ENCODE results near the gene YJU2.

The YJU2 gene

DNA sequence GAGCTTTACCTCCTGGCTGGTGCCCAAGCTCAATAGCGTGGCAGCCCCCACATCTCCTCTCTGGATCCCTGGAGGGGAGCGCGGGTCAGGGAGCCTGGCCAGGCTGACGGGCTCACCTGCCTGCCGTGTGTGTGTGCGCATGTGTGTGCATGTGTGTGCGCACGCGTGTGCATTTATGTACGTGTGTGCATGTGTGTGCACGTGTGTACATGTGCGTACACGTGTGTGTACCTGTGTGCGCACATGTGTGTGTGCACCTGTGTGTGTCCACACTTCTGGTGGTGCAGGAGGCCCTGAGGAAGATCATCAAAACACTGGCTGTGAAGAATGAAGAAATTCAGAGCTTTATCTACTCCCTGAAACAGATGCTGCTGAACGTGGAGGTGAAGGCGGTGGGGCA, 58.8 kb downstream of the YJU2 start:
- no peak overlapping the region for H3K9ac ChIP-seq (ENCODE audit: low read length)
- H3K23ac ChIP-seq (ENCODE audit: low read length): no peak overlapping the region
- H2AFZ ChIP-seq (ENCODE audit: insufficient read depth, low read length, poor library complexity): no peak overlapping the region
- DNase-seq: no peak
- no CpG with 5 or more reads among the region's 16 CpGs for WGBS (ENCODE audit: extremely low coverage, insufficient coverage, insufficient read length)
- H3K14ac ChIP-seq (ENCODE audit: low read length): no peak overlapping the region
- H3K4me3 ChIP-seq (ENCODE audit: low read depth, low read length): peak overlapping the region; percentile 53
- peaks cover 14 to 17% of the 10 kb centered on the region in 2 experiments for H3K4me1 ChIP-seq (ENCODE audit: control insufficient read depth in 1 of 2, insufficient read depth in 2 of 2, low read length in 2 of 2)
- H3K9me3 ChIP-seq (ENCODE audit: insufficient read depth, low read depth, low read length): peaks cover 3% of the 10 kb centered on the region
- peaks cover 7% of the 10 kb centered on the region for H3K79me1 ChIP-seq (ENCODE audit: low read length)
- no peak overlapping the region for H2BK12ac ChIP-seq (ENCODE audit: low read length)
- H3K27me3 ChIP-seq (ENCODE audit: insufficient read depth, low read length): no peaks in the 10 kb centered on the region
- H2BK120ac ChIP-seq (ENCODE audit: insufficient read depth, low read length, poor library complexity): no peak overlapping the region
- H4K8ac ChIP-seq (ENCODE audit: low read depth, low read length): no peak overlapping the region
- no peak overlapping the region for H4K91ac ChIP-seq (ENCODE audit: low read depth, low read length)
- H3K36me3 ChIP-seq (ENCODE audit: control insufficient read depth in 1 of 2, insufficient read depth in 2 of 2, low read length in 2 of 2): peaks cover 2 to 5% of the 10 kb centered on the region in 2 experiments
- no peak overlapping the region for H2BK5ac ChIP-seq (ENCODE audit: low read depth, low read length, poor library complexity)
- no peak overlapping the region for H2AK5ac ChIP-seq (ENCODE audit: low read length)
- H3K27ac ChIP-seq (ENCODE audit: low read depth, low read length): no peak overlapping the region
- H3K79me2 ChIP-seq (ENCODE audit: control insufficient read depth, insufficient read depth, low read length, poor library complexity): no peaks in the 10 kb centered on the region
- H4K12ac ChIP-seq (ENCODE audit: low read depth, low read length): no peak overlapping the region
- H3K18ac ChIP-seq (ENCODE audit: low read length): no peak overlapping the region
- H3K4me2 ChIP-seq (ENCODE audit: low read length): no peak overlapping the region
- H3K4ac ChIP-seq (ENCODE audit: low read depth, low read length): no peak overlapping the region

DNA sequence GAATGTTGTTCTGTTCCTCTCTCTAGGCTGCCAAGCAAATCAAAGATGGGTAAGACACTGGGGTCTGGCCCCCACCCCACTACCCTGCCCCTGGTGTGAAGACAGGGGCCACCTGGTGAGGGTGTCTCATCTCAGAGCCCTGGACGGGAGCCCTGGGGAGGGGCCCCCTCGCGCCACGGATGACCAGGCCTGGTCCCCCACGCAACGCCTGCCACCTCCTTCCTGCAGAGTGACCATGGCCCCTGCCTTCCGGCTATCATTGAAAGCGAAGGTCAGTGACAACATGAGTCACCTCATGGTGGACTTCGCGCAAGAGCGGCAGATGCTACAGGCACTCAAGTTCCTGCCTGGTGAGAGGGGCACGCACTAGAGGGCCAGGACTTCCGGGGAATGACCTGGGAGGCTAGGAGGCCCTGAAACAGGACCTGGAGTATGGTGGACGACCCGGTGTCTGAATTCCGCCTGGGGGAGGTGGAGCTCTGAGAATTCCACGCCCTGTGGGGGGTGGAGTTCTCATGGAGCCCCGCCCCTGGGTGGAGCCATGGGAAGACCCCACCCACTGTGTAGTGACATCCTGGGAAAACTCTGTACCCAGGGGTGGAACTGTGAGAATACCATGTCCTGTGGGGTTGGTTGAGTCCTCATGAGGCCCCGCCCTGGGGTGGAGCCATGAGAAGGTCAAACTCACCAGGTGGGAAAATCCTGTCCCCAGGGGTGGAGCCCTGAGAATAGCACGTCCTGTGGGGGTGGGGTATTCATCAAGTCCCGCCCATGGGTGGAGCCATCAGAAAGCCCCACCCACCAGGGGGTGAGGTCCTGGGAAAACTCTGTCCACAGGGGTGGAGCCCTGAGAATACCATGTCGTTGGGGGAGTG, 63.6 kb downstream of the YJU2 start:
- no peak overlapping the region for H4K12ac ChIP-seq (ENCODE audit: low read depth, low read length)
- H4K91ac ChIP-seq (ENCODE audit: low read depth, low read length): no peak overlapping the region
- DNase-seq: peak in 1 of 2 donors; percentile 51
- H3K23ac ChIP-seq (ENCODE audit: low read length): no peak overlapping the region
- WGBS (ENCODE audit: extremely low coverage, insufficient coverage, insufficient read length): no CpG with 5 or more reads among the region's 22 CpGs
- H3K18ac ChIP-seq (ENCODE audit: low read length): no peak overlapping the region
- no peak overlapping the region for H2AFZ ChIP-seq (ENCODE audit: insufficient read depth, low read length, poor library complexity)
- H2BK12ac ChIP-seq (ENCODE audit: low read length): no peak overlapping the region
- H3K79me1 ChIP-seq (ENCODE audit: low read length): no peaks in the 10 kb centered on the region
- no peaks in the 10 kb centered on the region for H3K79me2 ChIP-seq (ENCODE audit: control insufficient read depth, insufficient read depth, low read length, poor library complexity)
- H2BK120ac ChIP-seq (ENCODE audit: insufficient read depth, low read length, poor library complexity): no peak overlapping the region
- H3K14ac ChIP-seq (ENCODE audit: low read length): no peak overlapping the region
- H3K27ac ChIP-seq (ENCODE audit: low read depth, low read length): no peak overlapping the region
- H3K36me3 ChIP-seq (ENCODE audit: control insufficient read depth in 1 of 2, insufficient read depth in 2 of 2, low read length in 2 of 2): peaks cover 2 to 5% of the 10 kb centered on the region in 2 experiments
- no peak overlapping the region for H3K4ac ChIP-seq (ENCODE audit: low read depth, low read length)
- no peaks in the 10 kb centered on the region for H3K4me1 ChIP-seq (ENCODE audit: control insufficient read depth in 1 of 2, insufficient read depth in 2 of 2, low read length in 2 of 2)
- H2AK5ac ChIP-seq (ENCODE audit: low read length): no peak overlapping the region
- no peak overlapping the region for H3K4me2 ChIP-seq (ENCODE audit: low read length)
- H3K27me3 ChIP-seq (ENCODE audit: insufficient read depth, low read length): no peaks in the 10 kb centered on the region
- H3K9me3 ChIP-seq (ENCODE audit: insufficient read depth, low read depth, low read length): peaks cover 6% of the 10 kb centered on the region
- no peak overlapping the region for H3K9ac ChIP-seq (ENCODE audit: low read length)
- H4K8ac ChIP-seq (ENCODE audit: low read depth, low read length): no peak overlapping the region
- H3K4me3 ChIP-seq (ENCODE audit: low read depth, low read length): no peak overlapping the region
- H2BK5ac ChIP-seq (ENCODE audit: low read depth, low read length, poor library complexity): no peak overlapping the region

DNA sequence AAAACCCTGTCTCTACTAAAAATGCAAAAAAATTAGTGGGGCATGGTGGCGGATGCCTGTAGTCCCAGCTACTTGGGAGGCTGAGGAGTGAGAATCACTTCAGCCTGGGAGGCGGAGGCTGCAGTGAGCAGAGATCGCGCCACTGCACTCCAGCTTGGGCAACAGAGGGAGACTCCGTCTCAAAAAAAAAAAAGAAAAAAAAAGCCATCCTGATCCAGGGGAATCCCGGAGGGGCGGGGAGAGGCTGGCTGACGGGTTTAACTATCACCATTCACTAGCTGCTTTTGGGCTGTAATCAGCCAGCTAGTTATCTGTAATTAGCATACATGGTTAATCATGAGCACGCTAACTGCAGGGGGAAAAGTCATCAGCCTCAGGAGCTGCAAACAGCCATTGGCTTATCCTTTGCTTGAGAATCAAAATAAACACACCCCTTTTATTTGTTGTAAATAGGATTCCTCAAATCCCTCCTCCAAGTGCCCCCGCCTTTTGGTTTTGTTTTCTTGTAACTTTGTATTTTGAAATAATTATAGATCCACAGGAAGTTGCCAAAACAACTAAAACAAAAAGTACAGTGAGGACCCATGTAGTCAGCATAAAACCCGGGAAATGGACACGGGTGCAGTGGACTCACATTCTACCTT, 67.1 kb downstream of the YJU2 start:
- Histone ChIP-seq H3K14ac (ENCODE audit: low read length) (no peak overlapping the region), H3K4me3 (ENCODE audit: low read depth, low read length) (no peak overlapping the region), H3K9me3 (ENCODE audit: insufficient read depth, low read depth, low read length) (peaks cover 4% of the 10 kb centered on the region), H4K91ac (ENCODE audit: low read depth, low read length) (no peak overlapping the region), H2AFZ (ENCODE audit: insufficient read depth, low read length, poor library complexity) (no peak overlapping the region), H3K4me1 (ENCODE audit: control insufficient read depth in 1 of 2, insufficient read depth in 2 of 2, low read length in 2 of 2) (no peaks in the 10 kb centered on the region), H2AK5ac (ENCODE audit: low read length) (no peak overlapping the region), H4K12ac (ENCODE audit: low read depth, low read length) (no peak overlapping the region), H3K18ac (ENCODE audit: low read length) (no peak overlapping the region), H3K79me1 (ENCODE audit: low read length) (no peaks in the 10 kb centered on the region), H3K9ac (ENCODE audit: low read length) (no peak overlapping the region), H3K36me3 (ENCODE audit: control insufficient read depth in 1 of 2, insufficient read depth in 2 of 2, low read length in 2 of 2) (peaks cover 2 to 3% of the 10 kb centered on the region in 2 experiments), H2BK12ac (ENCODE audit: low read length) (no peak overlapping the region), H3K79me2 (ENCODE audit: control insufficient read depth, insufficient read depth, low read length, poor library complexity) (no peaks in the 10 kb centered on the region), H3K27me3 (ENCODE audit: insufficient read depth, low read length) (no peaks in the 10 kb centered on the region), H3K27ac (ENCODE audit: low read depth, low read length) (no peak overlapping the region), H3K23ac (ENCODE audit: low read length) (no peak overlapping the region), H3K4me2 (ENCODE audit: low read length) (no peak overlapping the region), H2BK120ac (ENCODE audit: insufficient read depth, low read length, poor library complexity) (no peak overlapping the region), H3K4ac (ENCODE audit: low read depth, low read length) (no peak overlapping the region), H2BK5ac (ENCODE audit: low read depth, low read length, poor library complexity) (no peak overlapping the region), H4K8ac (ENCODE audit: low read depth, low read length) (no peak overlapping the region)
- WGBS (ENCODE audit: extremely low coverage, insufficient coverage, insufficient read length): no CpG with 5 or more reads among the region's 12 CpGs
- DNase-seq: no peak

DNA sequence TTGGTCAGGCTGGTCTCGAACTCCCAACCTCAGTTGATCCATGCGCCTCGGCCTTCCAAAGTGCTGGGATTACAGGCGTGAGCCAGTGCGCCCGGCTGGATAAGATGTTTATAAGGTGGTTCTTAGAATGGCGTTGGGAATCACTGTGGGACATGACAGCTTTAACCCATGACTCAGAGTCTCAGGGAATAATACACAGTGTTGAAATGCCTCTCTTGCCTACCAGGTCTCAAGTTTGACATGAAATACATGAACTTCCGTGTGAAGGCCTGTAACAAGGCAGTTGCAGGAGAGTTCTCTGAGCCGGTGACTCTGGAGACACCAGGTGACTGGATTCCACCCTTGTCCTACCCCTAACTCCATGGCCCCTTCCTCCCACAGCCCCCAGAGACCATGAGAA, 70.1 kb downstream of the YJU2 start:
- peaks cover 6% of the 10 kb centered on the region for H3K9me3 ChIP-seq (ENCODE audit: insufficient read depth, low read depth, low read length)
- H2AFZ ChIP-seq (ENCODE audit: insufficient read depth, low read length, poor library complexity): no peak overlapping the region
- no peak overlapping the region for H3K14ac ChIP-seq (ENCODE audit: low read length)
- no peak overlapping the region for H2AK5ac ChIP-seq (ENCODE audit: low read length)
- H4K12ac ChIP-seq (ENCODE audit: low read depth, low read length): no peak overlapping the region
- no peak overlapping the region for H3K4ac ChIP-seq (ENCODE audit: low read depth, low read length)
- no peak overlapping the region for H2BK12ac ChIP-seq (ENCODE audit: low read length)
- H3K79me1 ChIP-seq (ENCODE audit: low read length): no peaks in the 10 kb centered on the region
- no peaks in the 10 kb centered on the region for H3K36me3 ChIP-seq (ENCODE audit: control insufficient read depth in 1 of 2, insufficient read depth in 2 of 2, low read length in 2 of 2)
- H3K27ac ChIP-seq (ENCODE audit: low read depth, low read length): no peak overlapping the region
- no peaks in the 10 kb centered on the region for H3K27me3 ChIP-seq (ENCODE audit: insufficient read depth, low read length)
- H3K79me2 ChIP-seq (ENCODE audit: control insufficient read depth, insufficient read depth, low read length, poor library complexity): no peaks in the 10 kb centered on the region
- H3K23ac ChIP-seq (ENCODE audit: low read length): no peak overlapping the region
- no CpG with 5 or more reads among the region's 9 CpGs for WGBS (ENCODE audit: extremely low coverage, insufficient coverage, insufficient read length)
- H3K4me2 ChIP-seq (ENCODE audit: low read length): no peak overlapping the region
- no peak overlapping the region for H3K18ac ChIP-seq (ENCODE audit: low read length)
- no peak overlapping the region for H4K8ac ChIP-seq (ENCODE audit: low read depth, low read length)
- H4K91ac ChIP-seq (ENCODE audit: low read depth, low read length): no peak overlapping the region
- H3K4me3 ChIP-seq (ENCODE audit: low read depth, low read length): no peak overlapping the region
- no peak overlapping the region for H2BK120ac ChIP-seq (ENCODE audit: insufficient read depth, low read length, poor library complexity)
- H3K9ac ChIP-seq (ENCODE audit: low read length): no peak overlapping the region
- H3K4me1 ChIP-seq (ENCODE audit: control insufficient read depth in 1 of 2, insufficient read depth in 2 of 2, low read length in 2 of 2): no peaks in the 10 kb centered on the region
- DNase-seq: no peak
- no peak overlapping the region for H2BK5ac ChIP-seq (ENCODE audit: low read depth, low read length, poor library complexity)
